Neural cell (in vitro differentiated cells): ENCODE data around the gene SRRM1.

Source experiments
- EZH2 ChIP-seq: fragments of 200-600, 300-800 bp; shearing (Covaris generic), sonication (generic); IDR thresholded peaks from 2 replicates; pipeline ENCODE4 v1.6.1; 2014; ENCODE audit warnings: antibody characterized with exemption, low read length, borderline replicate concordance, mild to moderate bottlenecking; ENCODE audit not compliant: insufficient read depth, poor library complexity, severe bottlenecking
- POLR2AphosphoS5 ChIP-seq: IDR thresholded peaks from 2 replicates; pipeline ENCODE4 v1.6.1; 2012
- RAD21 ChIP-seq: fragments of 450-650 bp; conservative IDR thresholded peaks from 2 replicates; pipeline ENCODE4 v1.6.1; 2014; ENCODE audit warnings: antibody characterized with exemption, mild to moderate bottlenecking, moderate library complexity
- TAF1 ChIP-seq: IDR thresholded peaks from 2 replicates; pipeline ENCODE4 v1.6.1; 2012; ENCODE audit warnings: low read depth
- TF ChIP-seq, protein P1 (sequence below): fragments of 450-650 bp; IDR thresholded peaks from 2 replicates; pipeline ENCODE4 v1.5.1; 2014; ENCODE audit warnings: antibody characterized with exemption, mild to moderate bottlenecking, moderate library complexity; ENCODE audit not compliant: poor library complexity, severe bottlenecking

DNA sequence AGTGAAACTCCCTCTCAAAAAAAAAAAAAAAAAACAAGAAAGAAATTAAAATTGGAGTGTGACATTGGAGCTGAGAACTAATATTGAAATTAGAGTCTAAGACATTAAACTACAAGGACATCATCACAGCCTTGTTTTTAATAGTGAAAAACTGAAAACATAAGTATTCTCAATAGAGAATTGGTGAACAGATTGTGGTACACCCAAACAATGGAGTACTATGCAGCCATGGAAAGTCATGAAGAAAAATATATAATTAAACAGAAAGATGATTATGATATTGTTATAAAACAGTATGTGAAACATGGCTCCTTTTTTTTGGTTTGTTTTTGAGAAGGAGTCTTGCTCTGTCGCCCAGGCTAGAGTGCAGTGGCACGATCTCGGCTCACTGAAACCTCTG is 43.8 kb upstream of the SRRM1 start:
- TF ChIP-seq POLR2AphosphoS5 (no peak), RAD21 (no peak), TAF1 (no peak), EZH2 (no peak)
- TF ChIP-seq, protein P1, sequence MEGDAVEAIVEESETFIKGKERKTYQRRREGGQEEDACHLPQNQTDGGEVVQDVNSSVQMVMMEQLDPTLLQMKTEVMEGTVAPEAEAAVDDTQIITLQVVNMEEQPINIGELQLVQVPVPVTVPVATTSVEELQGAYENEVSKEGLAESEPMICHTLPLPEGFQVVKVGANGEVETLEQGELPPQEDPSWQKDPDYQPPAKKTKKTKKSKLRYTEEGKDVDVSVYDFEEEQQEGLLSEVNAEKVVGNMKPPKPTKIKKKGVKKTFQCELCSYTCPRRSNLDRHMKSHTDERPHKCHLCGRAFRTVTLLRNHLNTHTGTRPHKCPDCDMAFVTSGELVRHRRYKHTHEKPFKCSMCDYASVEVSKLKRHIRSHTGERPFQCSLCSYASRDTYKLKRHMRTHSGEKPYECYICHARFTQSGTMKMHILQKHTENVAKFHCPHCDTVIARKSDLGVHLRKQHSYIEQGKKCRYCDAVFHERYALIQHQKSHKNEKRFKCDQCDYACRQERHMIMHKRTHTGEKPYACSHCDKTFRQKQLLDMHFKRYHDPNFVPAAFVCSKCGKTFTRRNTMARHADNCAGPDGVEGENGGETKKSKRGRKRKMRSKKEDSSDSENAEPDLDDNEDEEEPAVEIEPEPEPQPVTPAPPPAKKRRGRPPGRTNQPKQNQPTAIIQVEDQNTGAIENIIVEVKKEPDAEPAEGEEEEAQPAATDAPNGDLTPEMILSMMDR: no peak
